GM19397 (cell line): ENCODE data around the gene SPRN.
"Not testable (repeated sequence)": the region's sequence is repeated elsewhere in the genome, so short reads cannot be mapped to it uniquely, and the experiment has no call there.

Experiments used
- ATAC-seq: cut with Tn5 transposase; IDR thresholded peaks from one replicate; pipeline ENCODE4 v1.9.1; 2021; ENCODE audit warnings: mild to moderate bottlenecking, moderate library complexity; ENCODE audit not compliant: unreplicated experiment

SPRN gene

DNA sequence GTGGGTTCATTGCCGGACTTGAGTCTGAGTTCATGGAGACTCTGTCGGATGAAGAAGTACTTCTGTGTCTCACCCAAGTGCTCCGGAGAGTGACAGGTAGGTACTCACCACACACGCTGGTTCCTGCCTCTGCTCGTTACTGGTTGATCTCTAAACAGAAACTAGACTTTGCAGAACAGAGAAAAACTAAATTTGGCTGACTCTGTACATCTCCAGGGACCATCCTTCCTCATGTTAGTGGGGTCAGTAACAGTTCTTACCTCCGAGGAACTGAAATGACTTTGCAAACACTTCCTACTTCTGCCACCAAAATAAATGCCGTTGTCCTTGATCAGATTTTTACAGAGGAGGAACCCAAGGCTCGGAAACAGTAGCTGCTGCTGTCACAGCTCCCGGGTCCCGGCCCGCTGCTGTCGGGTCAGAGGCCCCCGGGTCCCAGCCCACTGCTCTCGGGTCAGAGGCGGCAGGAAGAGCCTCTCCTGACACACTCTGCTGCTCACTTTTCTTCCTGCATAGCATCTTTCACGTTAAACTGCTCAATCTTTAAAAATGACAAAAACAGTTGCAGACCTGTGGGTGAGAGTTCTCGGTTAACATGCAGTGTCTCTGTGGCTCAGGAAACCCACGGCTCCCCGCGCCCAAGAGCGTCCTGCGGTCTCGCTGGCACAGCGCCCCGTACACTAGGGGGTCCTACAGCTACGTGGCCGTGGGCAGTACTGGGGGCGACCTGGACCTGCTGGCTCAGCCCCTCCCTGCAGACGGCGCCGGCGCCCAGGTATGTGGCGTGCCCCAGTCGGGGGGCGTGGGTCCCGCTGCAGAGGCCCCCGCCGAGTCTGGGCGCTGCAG is 35.2 kb downstream of the SPRN start:
- peak; percentile 75 for ATAC-seq

DNA sequence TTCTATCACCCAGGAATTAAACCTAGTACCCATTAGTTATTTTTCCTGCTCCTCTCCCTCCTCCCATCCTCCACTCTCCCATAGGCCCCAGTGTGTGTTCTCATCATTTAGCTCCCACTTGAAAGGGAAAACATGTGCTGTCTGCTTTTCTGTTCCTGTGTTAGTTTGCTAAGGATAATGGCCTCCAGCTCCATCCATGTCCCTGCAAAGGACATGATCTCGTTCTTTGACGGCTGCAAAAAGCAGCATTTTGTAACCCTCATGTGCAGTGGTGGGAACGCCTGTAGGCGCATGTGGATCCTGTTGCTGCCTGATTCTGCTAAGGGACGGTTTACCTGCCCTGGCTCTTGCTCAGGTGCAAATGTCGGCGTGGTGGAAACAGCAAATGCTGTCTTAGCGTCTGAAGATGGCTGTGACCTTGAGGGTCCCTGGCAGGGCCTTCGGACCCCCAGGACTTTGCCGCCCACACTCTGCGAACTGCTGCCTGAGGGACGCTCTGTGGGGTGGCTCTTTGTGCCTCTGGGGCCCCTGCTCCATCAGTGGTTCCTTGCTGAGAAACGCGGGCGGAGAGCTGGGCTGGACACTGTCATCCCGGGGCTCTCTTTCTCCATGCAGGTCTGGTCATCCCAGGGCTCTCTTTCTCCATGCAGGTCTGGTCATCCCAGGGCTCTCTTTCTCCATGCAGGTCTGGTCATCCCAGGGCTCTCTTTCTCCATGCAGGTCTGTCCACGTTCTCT is 36.0 kb downstream of the SPRN start:
- ATAC-seq, result no peak

DNA sequence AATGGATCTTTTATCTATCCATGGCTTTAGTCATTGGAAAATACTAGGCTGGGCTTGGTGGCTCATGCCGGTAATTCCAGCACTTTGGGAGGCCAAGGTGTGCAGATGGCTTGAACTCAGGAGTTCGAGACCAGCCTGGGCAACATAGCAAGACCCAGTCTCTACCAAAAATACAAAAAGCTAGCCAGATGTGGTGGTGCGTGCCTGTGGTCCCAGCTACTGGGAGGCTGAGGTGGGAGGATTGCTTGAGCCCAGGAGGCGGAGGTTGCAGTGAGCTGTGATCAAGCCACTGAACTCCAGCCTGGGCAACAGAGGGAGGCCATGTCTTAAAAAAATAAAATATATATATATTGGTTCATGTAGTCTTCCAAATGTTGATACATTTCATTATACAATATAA is 37.5 kb downstream of the SPRN start:
- ATAC-seq, result not testable (repeated sequence)

DNA sequence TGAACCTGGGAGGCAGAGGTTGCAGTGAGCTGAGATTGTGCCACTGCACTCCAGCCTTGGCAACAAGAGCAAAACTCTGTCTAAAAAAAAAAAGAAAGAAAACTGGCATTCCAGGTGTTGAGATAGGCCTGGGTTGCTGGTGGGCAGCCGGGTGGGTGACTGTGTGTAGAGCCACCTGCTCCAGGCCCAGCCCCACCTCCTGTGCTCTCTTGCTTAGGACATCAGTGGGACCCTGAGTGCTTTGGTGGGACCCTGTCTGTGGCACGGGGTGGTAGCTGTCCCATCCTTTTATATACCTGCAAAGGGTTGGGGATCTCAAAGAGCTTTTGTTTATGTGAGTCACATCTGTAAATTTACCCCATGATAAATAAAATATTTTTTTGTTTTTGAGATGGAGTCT is 39.2 kb downstream of the SPRN start:
- no peak for ATAC-seq

DNA sequence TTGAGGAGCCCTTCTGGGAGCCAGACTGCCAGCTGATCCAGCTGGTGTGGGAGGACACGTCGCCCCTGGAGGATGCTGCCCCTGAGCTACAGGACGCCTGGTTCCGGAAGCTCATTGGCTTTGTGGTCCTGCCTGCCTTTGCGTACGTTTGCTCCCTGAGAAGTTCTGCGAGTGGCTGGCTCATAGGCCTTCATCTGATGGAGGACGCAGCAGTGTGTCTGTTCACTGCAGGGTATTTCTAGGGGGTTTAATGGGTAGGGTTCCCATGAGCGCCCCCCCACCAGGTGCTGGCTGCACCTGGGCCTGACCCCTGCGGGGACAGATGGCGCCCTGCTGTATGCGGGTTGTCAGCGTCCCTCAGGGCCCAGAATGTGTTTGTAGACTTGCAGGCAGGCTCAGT is 40.4 kb downstream of the SPRN start:
- no peak for ATAC-seq

DNA sequence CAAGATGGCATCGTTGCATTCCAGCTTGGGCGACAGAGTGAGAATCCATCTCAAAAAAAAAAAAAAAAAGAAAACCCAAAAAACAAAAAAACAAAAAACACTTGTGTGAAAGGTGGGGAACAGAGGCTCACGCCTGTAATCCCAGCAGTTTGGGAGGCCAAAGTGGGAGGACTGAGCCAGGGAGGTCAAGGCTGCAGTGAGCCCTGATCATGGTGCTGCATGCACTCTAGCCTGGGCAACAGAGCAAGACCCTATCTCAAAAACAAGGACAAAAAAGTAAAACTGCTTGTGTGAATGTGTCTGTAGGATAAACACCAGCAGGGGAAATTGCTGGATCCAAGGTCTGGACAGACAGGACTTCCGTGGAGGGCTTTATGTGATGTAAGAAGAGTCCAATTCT is 40.9 kb downstream of the SPRN start:
- no peak for ATAC-seq

DNA sequence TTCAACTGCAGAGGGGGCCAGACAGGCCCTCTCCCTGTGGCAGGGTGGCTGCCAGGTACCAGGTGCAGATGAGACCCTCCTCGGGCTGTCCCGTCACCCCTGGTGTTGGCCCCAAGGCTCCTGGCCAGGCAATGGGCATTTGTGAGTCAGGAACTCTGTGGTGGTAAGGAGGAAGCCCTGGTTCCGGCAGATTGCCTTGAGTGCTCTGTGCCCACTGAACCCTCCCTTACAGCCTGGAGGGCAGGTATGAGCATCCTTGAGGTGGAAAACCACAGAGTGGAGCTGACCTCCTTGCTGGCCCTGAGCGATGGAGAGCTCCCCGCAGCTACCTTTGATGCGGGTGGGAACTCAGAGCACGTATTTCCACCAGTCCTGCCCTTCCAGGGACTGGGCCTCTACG is 43.4 kb downstream of the SPRN start:
- no peak for ATAC-seq

DNA sequence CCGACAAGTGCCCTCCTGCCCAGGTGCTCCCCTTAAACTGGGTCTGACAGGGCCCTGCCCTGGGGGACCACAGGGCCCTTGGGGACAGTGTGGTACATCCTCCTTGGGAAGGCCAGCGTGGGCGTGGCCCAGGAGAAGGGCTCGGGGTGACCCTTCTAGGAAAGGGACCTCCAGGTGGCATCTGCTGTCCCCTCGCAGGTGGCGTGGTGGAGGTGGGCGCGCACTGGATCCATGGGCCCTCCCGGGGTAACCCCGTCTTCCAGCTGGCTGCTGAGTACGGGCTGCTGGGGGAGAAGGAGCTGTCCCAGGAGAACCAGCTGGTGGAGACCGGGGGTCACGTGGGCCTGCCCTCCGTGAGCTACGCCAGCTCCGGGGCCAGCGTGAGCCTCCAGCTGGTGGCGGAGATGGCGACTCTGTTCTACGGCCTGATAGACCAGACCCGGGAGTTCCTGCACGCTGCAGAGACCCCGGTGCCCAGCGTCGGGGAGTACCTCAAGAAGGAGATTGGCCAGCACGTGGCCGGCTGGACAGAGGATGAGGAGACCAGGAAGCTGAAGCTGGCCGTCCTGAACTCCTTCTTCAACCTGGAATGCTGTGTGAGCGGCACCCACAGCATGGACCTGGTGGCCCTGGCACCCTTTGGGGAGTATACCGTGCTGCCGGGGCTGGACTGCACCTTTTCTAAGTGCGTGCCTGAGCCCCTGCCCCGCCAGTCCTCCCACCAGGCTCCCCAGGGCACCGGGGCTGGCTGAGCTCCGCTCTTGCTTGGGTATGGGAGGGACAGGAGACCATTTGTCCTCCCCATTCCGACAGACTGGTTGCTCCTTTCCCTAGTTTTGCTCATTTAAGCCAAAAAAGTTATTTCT is 44.4 kb downstream of the SPRN start:
- ATAC-seq, result no peak

DNA sequence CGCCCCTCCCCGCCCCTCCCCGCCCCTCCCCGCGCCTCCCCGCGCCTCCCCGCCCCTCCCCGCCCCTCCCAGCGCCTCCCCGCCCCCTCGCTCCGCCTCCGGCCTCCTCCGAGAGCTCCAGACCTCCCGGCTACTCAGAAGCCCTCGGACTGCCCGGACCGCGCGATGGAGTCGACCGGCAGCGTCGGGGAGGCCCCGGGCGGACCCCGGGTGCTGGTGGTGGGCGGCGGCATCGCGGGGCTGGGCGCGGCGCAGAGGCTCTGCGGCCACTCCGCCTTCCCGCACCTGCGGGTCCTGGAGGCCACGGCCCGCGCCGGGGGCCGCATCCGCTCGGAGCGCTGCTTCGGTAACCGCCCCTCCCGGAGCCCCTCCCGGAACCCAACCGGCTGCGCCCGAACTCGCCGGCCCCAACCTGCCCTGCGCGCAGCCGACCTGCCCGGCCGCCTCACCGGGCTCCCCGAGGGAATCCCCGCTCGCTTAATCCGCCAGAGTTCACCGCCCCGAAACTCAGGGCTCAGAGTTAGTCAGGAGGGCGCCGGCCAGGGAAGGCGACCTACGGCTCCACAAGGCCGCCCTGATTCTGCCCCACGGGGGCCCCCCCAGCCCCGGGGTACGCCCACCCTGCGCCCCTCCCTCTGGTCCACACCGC is 45.1 kb downstream of the SPRN start, which contains the start of gene PAOX:
TSS of gene PAOX (plus strand) at position 111 of the 649 bp plus-strand sequence. CDS start at position 166, 55 bp downstream.
- ATAC-seq, result peak; percentile 45

DNA sequence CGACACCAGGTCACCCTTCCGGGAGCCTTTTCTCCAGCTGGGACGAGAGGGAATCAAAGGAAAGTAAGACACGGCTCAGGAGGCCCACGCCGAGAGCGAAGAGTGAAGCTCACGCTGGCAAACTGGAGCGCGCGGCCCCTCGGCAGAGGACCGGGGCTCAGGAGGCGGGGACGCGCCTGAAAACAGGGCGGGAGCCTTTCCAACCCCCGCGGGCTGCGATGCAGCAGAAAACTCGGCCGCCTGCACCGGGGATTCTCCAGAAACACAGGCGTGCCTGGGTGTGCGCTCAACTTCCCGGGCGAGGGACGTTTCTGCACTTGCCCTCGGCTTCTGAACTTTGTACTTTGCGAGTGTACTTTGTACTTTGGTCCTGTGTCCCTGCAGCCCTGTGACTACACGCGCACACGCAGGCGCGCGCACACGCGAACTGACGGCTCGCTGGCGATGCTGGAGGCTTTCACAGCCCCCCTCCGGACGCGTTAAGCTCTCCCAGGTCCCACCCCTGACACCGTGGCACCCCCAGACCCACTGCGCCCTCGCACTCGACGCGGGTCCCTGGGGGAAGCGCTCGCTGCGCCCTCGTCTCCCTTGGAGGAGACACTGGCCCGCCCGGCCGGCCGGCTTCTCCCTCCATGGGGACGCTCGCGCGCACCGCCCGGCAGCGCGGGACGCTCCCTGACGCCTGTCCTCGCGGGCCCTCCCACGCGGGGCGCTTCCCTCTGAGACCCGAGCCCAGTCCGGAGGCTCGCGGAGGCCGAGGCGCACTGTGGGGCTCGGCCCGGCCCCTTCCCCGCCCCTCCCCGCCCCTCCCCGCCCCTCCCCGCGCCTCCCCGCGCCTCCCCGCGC is 46.0 kb downstream of the SPRN start:
- ATAC-seq, result peak; percentile 43

DNA sequence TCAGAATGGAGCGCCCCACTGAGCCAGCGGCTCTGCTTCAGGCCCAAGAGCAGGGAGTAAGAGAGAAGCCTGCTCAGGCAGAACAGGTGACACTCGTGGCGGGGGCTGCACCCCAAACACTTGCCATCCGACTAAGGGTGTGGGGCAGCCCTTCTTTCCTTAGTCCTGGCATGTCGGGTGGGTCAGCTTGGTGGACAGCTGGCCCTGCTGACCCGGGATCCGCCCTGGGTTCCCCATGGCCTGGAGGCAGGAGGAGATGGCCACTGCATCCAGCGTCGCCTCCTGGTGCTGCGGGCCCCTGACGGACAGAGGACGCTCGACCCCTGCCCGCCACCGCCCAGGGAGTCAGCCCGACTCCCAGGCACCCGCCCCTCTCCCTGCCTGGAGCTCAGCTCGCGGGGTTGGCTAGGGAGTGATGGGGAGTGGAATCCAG is 46.6 kb downstream of the SPRN start:
- ATAC-seq, result no peak

DNA sequence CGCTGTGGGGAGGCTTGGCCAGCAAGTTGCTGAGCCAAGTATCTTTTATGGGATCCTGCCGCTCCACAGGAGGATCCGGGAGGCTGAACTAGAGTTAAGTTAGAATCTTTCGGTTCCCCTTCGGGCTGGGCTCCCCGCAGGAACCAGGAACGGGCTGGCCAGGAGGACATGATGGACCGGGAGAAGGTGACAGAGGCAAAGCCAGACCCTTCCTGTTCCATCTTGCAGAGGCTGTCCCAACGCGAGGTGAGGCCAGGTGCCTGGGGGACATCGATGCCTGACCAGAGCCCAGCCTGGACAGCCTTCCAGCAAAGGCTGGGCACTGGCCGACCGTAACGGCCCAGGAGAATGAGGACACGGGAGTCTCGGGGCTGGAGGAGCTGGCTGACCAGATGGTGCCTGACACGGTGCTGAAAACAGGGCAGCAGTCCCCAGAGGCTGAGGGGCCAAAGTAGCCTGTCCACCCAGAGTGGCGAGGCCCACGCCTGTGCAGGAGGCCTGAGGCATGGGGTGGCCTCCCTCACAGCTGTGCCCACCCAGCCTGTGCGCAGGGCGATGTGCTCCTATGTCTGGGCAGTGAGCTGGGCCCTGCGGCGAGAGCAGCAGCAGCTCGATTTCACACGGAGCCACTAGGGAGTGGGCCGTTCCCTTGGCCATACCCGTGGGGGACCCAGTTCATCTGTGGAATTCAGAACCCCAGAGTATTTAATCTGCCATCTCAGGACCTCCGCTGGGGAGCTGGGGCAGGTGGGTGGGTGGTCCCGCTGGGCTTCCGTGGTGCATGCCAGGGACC is 47.2 kb downstream of the SPRN start:
- ATAC-seq, result no peak

DNA sequence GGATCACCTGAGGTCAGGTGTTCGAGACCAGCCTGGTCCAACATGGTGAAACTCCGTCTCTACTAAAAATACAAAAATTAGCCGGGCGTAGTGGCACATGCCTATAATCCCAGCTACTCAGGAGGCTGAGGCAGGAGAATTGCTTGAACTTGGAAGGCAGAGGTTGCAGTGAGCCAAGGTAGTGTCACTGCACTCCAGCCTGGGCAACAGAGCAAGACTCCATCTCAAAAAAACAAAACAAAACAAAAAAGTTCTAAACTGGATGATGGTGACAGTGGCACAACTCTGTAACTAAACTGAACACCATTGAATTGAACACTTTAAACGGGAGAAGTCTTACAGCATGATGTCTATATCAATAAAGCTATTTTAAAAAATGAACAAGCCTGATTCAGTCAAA is 48.2 kb downstream of the SPRN start:
- ATAC-seq, result not testable (repeated sequence)

DNA sequence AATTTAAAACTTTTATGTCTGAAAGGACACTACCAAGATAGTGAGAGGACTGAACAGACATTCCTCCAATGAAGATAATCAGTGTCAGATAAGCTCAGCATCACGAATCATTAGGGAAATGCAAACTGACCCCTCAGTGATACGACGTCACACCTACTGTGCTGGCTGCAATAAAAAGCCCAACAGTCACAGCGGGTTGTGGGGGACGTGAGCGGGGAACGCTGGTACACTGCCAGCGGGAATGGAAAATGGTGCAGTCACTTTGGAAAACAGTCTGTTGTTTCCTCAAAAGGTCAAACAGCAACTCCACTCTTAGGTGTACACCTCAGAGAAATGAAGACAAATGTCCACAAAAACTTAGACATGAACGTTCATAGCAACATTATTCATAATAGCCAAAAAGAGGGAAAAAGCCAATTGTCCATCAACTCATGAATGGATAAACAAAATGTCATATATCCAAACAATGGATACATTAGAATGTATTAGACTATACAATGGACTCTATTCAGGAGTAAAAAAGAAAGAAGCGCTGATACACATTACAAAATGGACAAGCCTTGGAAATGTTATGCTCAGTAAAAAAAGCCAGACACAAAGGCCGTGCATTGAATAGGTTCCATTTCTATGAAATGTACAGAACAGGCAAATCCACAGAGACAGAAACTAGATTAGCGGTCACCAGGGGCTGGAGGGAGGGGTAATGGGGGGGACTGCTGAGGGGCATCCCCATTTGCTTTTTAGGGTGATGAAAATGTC is 48.9 kb downstream of the SPRN start:
- no peak for ATAC-seq

DNA sequence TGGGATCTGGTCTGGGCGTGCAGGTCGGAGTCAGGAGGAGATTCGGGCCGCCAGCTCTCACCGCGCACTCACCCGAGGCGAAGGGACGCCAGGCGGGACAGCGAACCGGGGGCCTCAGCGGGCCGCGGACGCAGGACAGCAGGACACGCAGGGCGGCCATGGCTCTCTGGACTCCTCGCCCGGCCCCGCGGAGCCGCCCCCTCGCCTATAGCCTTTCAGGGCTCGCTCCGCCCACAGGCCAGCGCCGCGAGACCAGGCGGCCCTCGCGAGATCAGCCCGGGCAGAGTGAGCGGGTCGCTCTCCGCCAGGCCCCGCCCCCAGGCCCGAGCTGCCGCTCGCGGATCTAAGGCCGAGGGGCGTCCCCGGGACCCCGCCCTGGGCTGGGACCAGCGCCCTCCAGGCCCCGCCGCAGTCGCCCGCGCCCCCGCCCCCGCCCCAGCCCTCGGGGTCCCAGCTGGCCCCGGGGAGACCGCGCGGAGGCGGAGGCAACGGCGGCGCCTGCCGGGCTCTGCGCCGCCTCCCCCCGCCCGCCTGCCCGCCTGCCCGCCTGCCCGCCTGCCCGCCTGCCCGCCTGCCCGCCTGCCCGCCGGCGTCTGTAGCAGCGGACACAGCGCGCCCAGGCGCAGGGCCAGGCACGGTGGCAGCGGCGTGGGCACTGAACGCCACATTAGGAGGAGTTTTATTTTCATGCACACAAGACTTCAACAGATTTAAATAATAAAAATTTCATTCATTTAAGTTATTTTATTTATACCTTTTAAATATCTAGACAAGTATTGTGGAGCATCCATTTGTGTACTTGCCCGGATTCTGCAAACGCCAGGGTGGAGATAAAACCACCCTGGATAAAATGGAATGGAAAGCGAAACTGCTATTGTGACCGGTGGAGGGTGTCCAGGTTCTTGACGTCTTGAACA is 51.0 kb downstream of the SPRN start, which contains the start of gene ECHS1:
TSS of gene ECHS1 (minus strand) at position 181 of the 917 bp plus-strand sequence. CDS start at position 160, 21 bp downstream.
- ATAC-seq, result peak; percentile 96

DNA sequence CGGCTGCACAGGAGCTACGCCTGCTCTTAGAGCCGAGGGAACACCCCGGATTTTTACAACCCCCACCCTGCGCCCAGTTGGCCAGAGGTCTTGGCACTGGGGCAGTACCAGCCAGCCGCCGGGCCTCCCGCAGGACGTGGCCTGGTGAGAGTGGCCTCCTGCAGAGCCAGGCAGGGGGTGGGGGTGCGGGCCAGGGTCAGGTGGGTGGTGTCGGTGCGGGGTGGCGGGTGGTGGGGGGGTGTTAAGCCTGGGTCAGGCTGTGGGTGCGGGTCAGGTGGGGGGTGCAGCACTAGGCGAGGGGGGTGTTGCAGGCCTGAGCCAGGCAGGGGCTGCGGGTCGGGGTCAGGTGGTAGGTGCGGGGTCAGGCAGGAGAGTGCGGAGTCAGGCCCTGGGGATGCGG is 51.9 kb downstream of the SPRN start:
- ATAC-seq, result no peak
